A549 (cell line): ENCODE measurements around the gene CERS6.

Source experiments
- CTCF ChIP-seq: fragments of >200 bp; sonication (Bioruptor Twin); formaldehyde crosslinking; IDR thresholded peaks from 3 replicates; pipeline ENCODE4 v1.5.1; 2016
- POLR2A ChIP-seq: IDR thresholded peaks from 2 replicates; pipeline ENCODE4 v1.6.1; 2012; ENCODE audit warnings: mild to moderate bottlenecking, low read length

- TF ChIP-seq POLR2A (no peak), CTCF (no peak)
These were observed 328.9 kb downstream of the CERS6 start for GRCh38 chr2:168784993-168785392.
